ENCODE results near the gene DNMT3L.
"Not testable (repeated sequence)": the region's sequence is repeated elsewhere in the genome, so short reads cannot be mapped to it uniquely, and the experiment has no call there.

DNA sequence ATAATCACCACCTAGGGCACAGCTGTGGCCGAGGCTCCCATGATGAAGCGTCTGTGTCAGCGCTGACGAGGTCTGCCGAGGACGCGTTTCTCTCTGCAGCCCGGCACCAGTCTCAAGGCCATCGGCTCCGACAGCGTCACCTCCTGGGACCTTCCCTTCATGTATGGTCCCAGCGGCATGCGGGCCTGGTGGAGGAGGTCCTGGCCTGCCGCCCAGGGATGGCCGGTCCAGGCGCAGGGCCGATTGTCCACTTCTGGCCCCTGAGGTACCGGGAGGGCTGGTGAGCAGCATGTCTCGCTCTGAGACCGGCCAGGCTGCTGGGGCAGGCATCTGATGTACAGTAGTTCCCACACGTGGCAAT, 64.6 kb downstream of the DNMT3L start:
- TF ChIP-seq, protein P1, sequence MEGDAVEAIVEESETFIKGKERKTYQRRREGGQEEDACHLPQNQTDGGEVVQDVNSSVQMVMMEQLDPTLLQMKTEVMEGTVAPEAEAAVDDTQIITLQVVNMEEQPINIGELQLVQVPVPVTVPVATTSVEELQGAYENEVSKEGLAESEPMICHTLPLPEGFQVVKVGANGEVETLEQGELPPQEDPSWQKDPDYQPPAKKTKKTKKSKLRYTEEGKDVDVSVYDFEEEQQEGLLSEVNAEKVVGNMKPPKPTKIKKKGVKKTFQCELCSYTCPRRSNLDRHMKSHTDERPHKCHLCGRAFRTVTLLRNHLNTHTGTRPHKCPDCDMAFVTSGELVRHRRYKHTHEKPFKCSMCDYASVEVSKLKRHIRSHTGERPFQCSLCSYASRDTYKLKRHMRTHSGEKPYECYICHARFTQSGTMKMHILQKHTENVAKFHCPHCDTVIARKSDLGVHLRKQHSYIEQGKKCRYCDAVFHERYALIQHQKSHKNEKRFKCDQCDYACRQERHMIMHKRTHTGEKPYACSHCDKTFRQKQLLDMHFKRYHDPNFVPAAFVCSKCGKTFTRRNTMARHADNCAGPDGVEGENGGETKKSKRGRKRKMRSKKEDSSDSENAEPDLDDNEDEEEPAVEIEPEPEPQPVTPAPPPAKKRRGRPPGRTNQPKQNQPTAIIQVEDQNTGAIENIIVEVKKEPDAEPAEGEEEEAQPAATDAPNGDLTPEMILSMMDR (conservative IDR thresholded peaks at IDR 0.05; ENCODE audit: low read depth in 2 of 2) = not testable (repeated sequence)
- TF ChIP-seq EZH2phosphoT487 (IDR thresholded peaks at IDR 0.05; ENCODE audit: unreplicated experiment) = not testable (repeated sequence)

Data from GM23338 (cell line).